Fibroblast of lung (primary cell): ENCODE data around the gene CCDC33. TPM values are rescaled to one million over a fixed set of nuclear protein-coding genes. Genes with fewer than 3 reads are reported as not detected.

Experiments
- DNase-seq, 2 donors: peaks; one replicate each; pipeline versions ENCODE4 v3.0.0 to v3.0.0-alpha.2; 2010; ENCODE audit warnings: low read depth in 2 of 2
- H2AFZ ChIP-seq: 2 replicates; pipeline ENCODE4 v1.5.1; 2012; ENCODE audit warnings: low read length, control low read depth, inconsistent platforms
- H3K27ac ChIP-seq: 2 replicates; pipeline ENCODE4 v1.5.1; 2011; ENCODE audit warnings: low read length, control low read depth; ENCODE audit not compliant: insufficient read depth
- H3K27me3 ChIP-seq: 2 replicates; pipeline ENCODE4 v1.5.1; 2011; ENCODE audit warnings: mild to moderate bottlenecking, low read length; ENCODE audit not compliant: control insufficient read depth, insufficient read depth
- H3K36me3 ChIP-seq: 2 replicates; pipeline ENCODE4 v1.5.1; 2011; ENCODE audit warnings: low read length; ENCODE audit not compliant: control insufficient read depth, insufficient read depth
- H3K4me1 ChIP-seq: 2 replicates; pipeline ENCODE4 v1.5.1; 2011; ENCODE audit warnings: low read length; ENCODE audit not compliant: control insufficient read depth, insufficient read depth; ENCODE audit errors: extremely low read depth
- H3K4me2 ChIP-seq: 2 replicates; pipeline ENCODE4 v1.5.1; 2011; ENCODE audit warnings: low read length, control low read depth; ENCODE audit not compliant: insufficient read depth; ENCODE audit errors: extremely low read depth
- H3K4me3 ChIP-seq, 4 experiments: fragments of 200-600 bp in 1 of 4; sonication (generic) in 1 of 4; replicated peaks in 1 of 4; 2 replicates each; pipeline ENCODE4 v1.5.1; 2011 to 2016; ENCODE audit warnings: low read length in 4 of 4, low read depth in 3 of 4, mild to moderate bottlenecking in 3 of 4, control low read depth in 2 of 4, inconsistent platforms in 1 of 4, mixed read lengths in 1 of 4; ENCODE audit not compliant: insufficient read depth in 1 of 4; ENCODE audit errors: control extremely low read depth in 1 of 4
- H3K79me2 ChIP-seq: 2 replicates; pipeline ENCODE4 v1.5.1; 2012; ENCODE audit warnings: mild to moderate bottlenecking, low read length, inconsistent platforms; ENCODE audit not compliant: control insufficient read depth, insufficient read depth
- H3K9ac ChIP-seq: 2 replicates; pipeline ENCODE4 v1.5.1; 2011; ENCODE audit warnings: mild to moderate bottlenecking, low read length, control low read depth; ENCODE audit not compliant: insufficient read depth
- H3K9me3 ChIP-seq: 2 replicates; pipeline ENCODE4 v1.5.1; 2012; ENCODE audit warnings: low read depth, low read length; ENCODE audit not compliant: control insufficient read depth, insufficient read depth
- H4K20me1 ChIP-seq: 2 replicates; pipeline ENCODE4 v1.5.1; 2011; ENCODE audit warnings: low read length; ENCODE audit not compliant: control insufficient read depth, insufficient read depth; ENCODE audit errors: extremely low read depth
- CTCF ChIP-seq, 2 donors: IDR thresholded peaks in 1 of 2; conservative IDR thresholded peaks in 1 of 2; 1 replicate in 1 of 2; 2 replicates in 1 of 2; pipeline ENCODE4 v1.5.1; 2011 to 2012; ENCODE audit warnings: low read length in 2 of 2, control low read depth in 1 of 2, inconsistent platforms in 1 of 2, low read depth in 1 of 2, mild to moderate bottlenecking in 1 of 2
- EZH2 ChIP-seq: IDR thresholded peaks from 2 replicates; pipeline ENCODE4 v1.5.1; 2012; ENCODE audit warnings: low read length, control low read depth, mild to moderate bottlenecking; ENCODE audit errors: missing control alignments
- polyA plus RNA-seq, 2 donors: library from polyadenylated mRNA; depleted of rRNA in 1 of 2; stranded (reverse) in 1 of 2; unstranded in 1 of 2; fragments of >200 nt; gene quantifications; 2 replicates each; pipeline ENCODE4 v1.2.1, GENCODE V29; 2011 to 2012; ENCODE audit warnings: missing spikeins in 1 of 2
- total RNA-seq: library from RNA; depleted of rRNA; stranded (reverse); fragments of >200 nt; gene quantifications from 2 replicates; pipeline ENCODE4 v1.2.1, GENCODE V29; 2014

CCDC33 gene
- total and polyA plus RNA-seq, 2 donors (not counting 1 experiment from before 2014, with no cell fraction given): not detected

- no peak for TF ChIP-seq EZH2
- no peak for TF ChIP-seq CTCF (conservative IDR thresholded peaks at IDR 0.05 in 1 of 2, IDR thresholded peaks at IDR 0.05 in 1 of 2; ENCODE audit: low read depth in 1 of 2, low read length in 2 of 2)
- Histone ChIP-seq H3K9me3 (no peaks in the 10 kb centered on the region), H2AFZ (no peak overlapping the region), H4K20me1 (no peaks in the 10 kb centered on the region), H3K36me3 (no peaks in the 10 kb centered on the region), H3K4me3 (no peak overlapping the region), H3K9ac (no peak overlapping the region), H3K27me3 (peaks cover 47% of the 10 kb centered on the region), H3K4me2 (no peak overlapping the region), H3K27ac (no peak overlapping the region), H3K79me2 (no peaks in the 10 kb centered on the region), H3K4me1 (no peaks in the 10 kb centered on the region)
- DNase-seq: no peak
Observed at GRCh38 chr15:74301583-74302361, 65.6 kb downstream of the CCDC33 start.

- Histone ChIP-seq H3K9ac (no peak overlapping the region), H3K36me3 (no peaks in the 10 kb centered on the region), H3K4me3 (no peak overlapping the region), H2AFZ (no peak overlapping the region), H3K4me2 (no peak overlapping the region), H3K79me2 (no peaks in the 10 kb centered on the region), H3K9me3 (no peaks in the 10 kb centered on the region), H3K27me3 (peaks cover 54% of the 10 kb centered on the region), H3K27ac (no peak overlapping the region), H3K4me1 (no peaks in the 10 kb centered on the region), H4K20me1 (no peaks in the 10 kb centered on the region)
- no peak for DNase-seq
- TF ChIP-seq EZH2 (no peak), CTCF (conservative IDR thresholded peaks at IDR 0.05 in 1 of 2, IDR thresholded peaks at IDR 0.05 in 1 of 2; ENCODE audit: low read depth in 1 of 2, low read length in 2 of 2) (peak; percentile 42 to 52)
Observed at GRCh38 chr15:74302821-74303359, 66.8 kb downstream of the CCDC33 start.

- DNase-seq: no peak
- Histone ChIP-seq H3K4me3 (no peak overlapping the region), H3K36me3 (no peaks in the 10 kb centered on the region), H3K4me1 (no peaks in the 10 kb centered on the region), H3K9ac (no peak overlapping the region), H3K27ac (no peak overlapping the region), H4K20me1 (no peaks in the 10 kb centered on the region), H2AFZ (no peak overlapping the region), H3K4me2 (no peak overlapping the region), H3K79me2 (no peaks in the 10 kb centered on the region), H3K9me3 (no peaks in the 10 kb centered on the region), H3K27me3 (peaks cover 54% of the 10 kb centered on the region)
- TF ChIP-seq CTCF (conservative IDR thresholded peaks at IDR 0.05 in 1 of 2, IDR thresholded peaks at IDR 0.05 in 1 of 2; ENCODE audit: low read depth in 1 of 2, low read length in 2 of 2): no peak
- no peak for TF ChIP-seq EZH2
Observed at GRCh38 chr15:74303741-74304309, 67.7 kb downstream of the CCDC33 start.
